CD14-positive monocyte (primary cell): ENCODE measurements around the gene INPP5A. TPM values are rescaled to one million over a fixed set of nuclear protein-coding genes. Genes with fewer than 3 reads are reported as not detected.
A peak's percentile ranks its signal among the peaks of the same experiment; 100 is the strongest.

Source experiments
- DNase-seq, 3 donors: peaks; one replicate each; pipeline ENCODE4 v3.0.0-alpha.2; 2011 to 2022
- H2AFZ ChIP-seq: 2 replicates; pipeline ENCODE4 v1.6.0; 2012; ENCODE audit warnings: mild to moderate bottlenecking, low read depth, low read length, inconsistent platforms; ENCODE audit not compliant: insufficient read depth, poor library complexity, severe bottlenecking
- H3K27ac ChIP-seq, 2 donors: 1 replicate in 1 of 2; 2 replicates in 1 of 2; pipeline ENCODE4 v1.5.1; 2012 to 2013; ENCODE audit warnings: low read length in 2 of 2, control low read depth in 1 of 2, inconsistent platforms in 1 of 2, low read depth in 1 of 2, mild to moderate bottlenecking in 1 of 2
- H3K27me3 ChIP-seq, 2 donors: one replicate each; pipeline versions ENCODE4 v1.6.0 to v1.6.1; 2011 to 2013; ENCODE audit warnings: low read length in 2 of 2; ENCODE audit not compliant: control insufficient read depth in 2 of 2, insufficient read depth in 2 of 2
- H3K36me3 ChIP-seq, 2 donors: replicated peaks in 1 of 2; 1 replicate in 1 of 2; 2 replicates in 1 of 2; pipeline versions ENCODE4 v1.5.1 to v1.6.1; 2012 to 2013; ENCODE audit warnings: low read length in 2 of 2, control low read depth in 1 of 2, inconsistent platforms in 1 of 2, mild to moderate bottlenecking in 1 of 2; ENCODE audit not compliant: insufficient read depth in 2 of 2, control insufficient read depth in 1 of 2
- H3K4me1 ChIP-seq, 2 donors: 1 replicate in 1 of 2; 2 replicates in 1 of 2; pipeline versions ENCODE4 v1.5.1 to v1.6.1; 2012 to 2013; ENCODE audit warnings: low read length in 2 of 2, control low read depth in 1 of 2, inconsistent platforms in 1 of 2, mild to moderate bottlenecking in 1 of 2, moderate library complexity in 1 of 2; ENCODE audit not compliant: insufficient read depth in 2 of 2, control insufficient read depth in 1 of 2
- H3K4me2 ChIP-seq: replicated peaks from 2 replicates; pipeline ENCODE3; 2012; ENCODE audit warnings: low read length, moderate library complexity, mild to moderate bottlenecking; ENCODE audit not compliant: poor library complexity, severe bottlenecking; ENCODE audit errors: extremely low read depth
- H3K4me3 ChIP-seq, 3 experiments: fragments of 200-600 bp in 1 of 3; sonication (generic) in 1 of 3; replicated peaks in 1 of 3; 1 replicate in 2 of 3; 2 replicates in 1 of 3; pipeline ENCODE4 v1.5.1; 2011 to 2013; ENCODE audit warnings: low read length in 3 of 3, mild to moderate bottlenecking in 3 of 3, control low read depth in 2 of 3, low read depth in 2 of 3, inconsistent platforms in 1 of 3, moderate library complexity in 1 of 3
- H3K79me2 ChIP-seq: 2 replicates; pipeline ENCODE4 v1.6.0; 2012; ENCODE audit warnings: mild to moderate bottlenecking, control low read depth, inconsistent platforms, low read length, moderate library complexity; ENCODE audit not compliant: insufficient read depth
- H3K9ac ChIP-seq: 2 replicates; pipeline ENCODE4 v1.6.0; 2017; ENCODE audit warnings: low read length, mild to moderate bottlenecking; ENCODE audit not compliant: insufficient read depth, poor library complexity, severe bottlenecking
- H3K9me3 ChIP-seq, 2 donors: replicated peaks in 1 of 2; 1 replicate in 1 of 2; 2 replicates in 1 of 2; pipeline versions ENCODE4 v1.5.1 to v1.6.1; 2012 to 2013; ENCODE audit warnings: low read length in 2 of 2, control low read depth in 1 of 2; ENCODE audit not compliant: control insufficient read depth in 1 of 2, insufficient read depth in 1 of 2
- H4K20me1 ChIP-seq: 2 replicates; pipeline ENCODE4 v1.6.0; 2012; ENCODE audit warnings: mild to moderate bottlenecking, low read length, control low read depth, moderate library complexity; ENCODE audit not compliant: insufficient read depth
- H3K27ac Mint-ChIP-seq, 7 donors: one replicate each; pipeline ENCODE4 v1.8.0; 2020; ENCODE audit warnings: mild to moderate bottlenecking in 7 of 7, mixed read lengths in 7 of 7, moderate library complexity in 6 of 7, inconsistent platforms in 2 of 7
- H3K27me3 Mint-ChIP-seq, 3 donors: one replicate each; pipeline ENCODE4 v1.8.0; 2021 to 2022; ENCODE audit warnings: low read depth in 3 of 3, mild to moderate bottlenecking in 3 of 3, mixed read lengths in 3 of 3, moderate library complexity in 3 of 3, inconsistent platforms in 1 of 3
- H3K36me3 Mint-ChIP-seq, 2 donors: one replicate each; pipeline ENCODE4 v1.8.0; 2020; ENCODE audit warnings: mixed read lengths in 2 of 2, inconsistent platforms in 1 of 2, mild to moderate bottlenecking in 1 of 2
- H3K4me1 Mint-ChIP-seq: one replicate; pipeline ENCODE4 v1.8.0; 2020; ENCODE audit warnings: mild to moderate bottlenecking, mixed read lengths
- H3K4me3 Mint-ChIP-seq, 2 donors: one replicate each; pipeline ENCODE4 v1.8.0; 2020; ENCODE audit warnings: mild to moderate bottlenecking in 2 of 2, mixed read lengths in 2 of 2, moderate library complexity in 1 of 2
- H3K9me3 Mint-ChIP-seq, 7 donors: one replicate each; pipeline ENCODE4 v1.8.0; 2020 to 2022; ENCODE audit warnings: mixed read lengths in 7 of 7, mild to moderate bottlenecking in 6 of 7, moderate library complexity in 6 of 7, inconsistent platforms in 2 of 7
- WGBS: methylation state at CpG from one replicate; pipeline ENCODE4 v1.1.5; 2013; ENCODE audit warnings: missing lambda C conversion rate; ENCODE audit not compliant: insufficient coverage; 5-methylcytosine and 5-hydroxymethylcytosine counted together
- intact Hi-C, 2 donors: fragments of 100-400 bp; cut with micrococcal nuclease; formaldehyde crosslinking; loops; one replicate each; pipeline versions ENCODE4 v1.15.0 to v1.15.1; 2023
- polyA plus RNA-seq, 3 donors: library from polyadenylated mRNA; depleted of rRNA in 1 of 3; unstranded in 2 of 3; stranded (reverse) in 1 of 3; fragments of 300-500 nt in 2 of 3; fragments of >200 nt in 1 of 3; fragmentation: Illumina TruSeq in 2 of 3; gene quantifications; 1 replicate in 2 of 3; 2 replicates in 1 of 3; pipeline ENCODE4 v1.2.3, GENCODE V29; 2012 to 2021
- TF ChIP-seq, protein P1 (sequence below): fragments of 200-600 bp; IDR thresholded peaks from one replicate; pipeline ENCODE4 v1.8.0; 2022; ENCODE audit warnings: antibody characterized with exemption, mild to moderate bottlenecking

INPP5A gene
- polyA plus RNA-seq, 3 donors: 0.87 to 17.2 (median 2.9) TPM

DNA sequence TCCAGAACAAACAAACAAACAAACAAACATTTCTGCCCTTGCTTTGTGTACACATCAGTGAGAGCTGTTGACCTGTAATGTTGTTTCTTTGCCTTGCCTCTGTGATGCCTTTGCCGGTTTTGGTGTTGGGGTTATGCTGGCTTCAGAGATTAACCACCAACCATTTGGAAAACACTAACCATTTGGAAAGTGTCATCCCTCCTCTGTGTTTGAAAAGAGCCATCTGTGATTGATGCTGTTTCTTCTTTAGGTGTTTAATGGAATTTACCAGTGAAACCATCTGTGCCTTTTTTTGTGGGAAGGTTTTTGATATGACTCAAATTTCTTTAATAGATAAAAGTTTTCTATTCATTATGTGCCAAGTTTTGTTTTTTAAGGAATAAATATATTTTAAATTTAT, 46.5 kb downstream of the INPP5A start:
- DNase-seq: no peak
- peaks cover 22% of the 10 kb centered on the region for H4K20me1 ChIP-seq
- no peak overlapping the region for H3K27ac ChIP-seq
- peaks cover 0 to 13% (median 8%) of the 10 kb centered on the region in 3 donors for H3K27me3 Mint-ChIP-seq
- H3K36me3 ChIP-seq: no peaks in the 10 kb centered on the region
- peaks cover 0 to 12% (median 0%) of the 10 kb centered on the region in 7 donors for H3K9me3 Mint-ChIP-seq
- intact Hi-C loops: loop anchor here in 1 of 2 donors (5.0 kb wide), 1 partner anchor 127 kb away; no protein-coding TSS in a partner anchor
- H3K4me1 Mint-ChIP-seq: peaks cover 66% of the 10 kb centered on the region
- TF ChIP-seq, protein P1, sequence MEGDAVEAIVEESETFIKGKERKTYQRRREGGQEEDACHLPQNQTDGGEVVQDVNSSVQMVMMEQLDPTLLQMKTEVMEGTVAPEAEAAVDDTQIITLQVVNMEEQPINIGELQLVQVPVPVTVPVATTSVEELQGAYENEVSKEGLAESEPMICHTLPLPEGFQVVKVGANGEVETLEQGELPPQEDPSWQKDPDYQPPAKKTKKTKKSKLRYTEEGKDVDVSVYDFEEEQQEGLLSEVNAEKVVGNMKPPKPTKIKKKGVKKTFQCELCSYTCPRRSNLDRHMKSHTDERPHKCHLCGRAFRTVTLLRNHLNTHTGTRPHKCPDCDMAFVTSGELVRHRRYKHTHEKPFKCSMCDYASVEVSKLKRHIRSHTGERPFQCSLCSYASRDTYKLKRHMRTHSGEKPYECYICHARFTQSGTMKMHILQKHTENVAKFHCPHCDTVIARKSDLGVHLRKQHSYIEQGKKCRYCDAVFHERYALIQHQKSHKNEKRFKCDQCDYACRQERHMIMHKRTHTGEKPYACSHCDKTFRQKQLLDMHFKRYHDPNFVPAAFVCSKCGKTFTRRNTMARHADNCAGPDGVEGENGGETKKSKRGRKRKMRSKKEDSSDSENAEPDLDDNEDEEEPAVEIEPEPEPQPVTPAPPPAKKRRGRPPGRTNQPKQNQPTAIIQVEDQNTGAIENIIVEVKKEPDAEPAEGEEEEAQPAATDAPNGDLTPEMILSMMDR: no peak
- peaks cover 84% of the 10 kb centered on the region for H3K79me2 ChIP-seq
- peaks cover 33 to 42% of the 10 kb centered on the region in 2 donors for H3K36me3 Mint-ChIP-seq
- no peak overlapping the region for H2AFZ ChIP-seq
- no peaks in the 10 kb centered on the region for H3K9me3 ChIP-seq
- H3K27ac Mint-ChIP-seq: peak overlapping the region in 2 of 7 donors; percentile 37 to 54
- H3K27me3 ChIP-seq: no peaks in the 10 kb centered on the region
- WGBS: no CpG with 5 or more reads among the region's 1 CpG
- H3K4me2 ChIP-seq: no peak overlapping the region
- no peak overlapping the region for H3K4me3 ChIP-seq
- no peak overlapping the region for H3K4me3 Mint-ChIP-seq
- H3K4me1 ChIP-seq: peaks cover 40 to 52% of the 10 kb centered on the region in 2 donors
- no peak overlapping the region for H3K9ac ChIP-seq

DNA sequence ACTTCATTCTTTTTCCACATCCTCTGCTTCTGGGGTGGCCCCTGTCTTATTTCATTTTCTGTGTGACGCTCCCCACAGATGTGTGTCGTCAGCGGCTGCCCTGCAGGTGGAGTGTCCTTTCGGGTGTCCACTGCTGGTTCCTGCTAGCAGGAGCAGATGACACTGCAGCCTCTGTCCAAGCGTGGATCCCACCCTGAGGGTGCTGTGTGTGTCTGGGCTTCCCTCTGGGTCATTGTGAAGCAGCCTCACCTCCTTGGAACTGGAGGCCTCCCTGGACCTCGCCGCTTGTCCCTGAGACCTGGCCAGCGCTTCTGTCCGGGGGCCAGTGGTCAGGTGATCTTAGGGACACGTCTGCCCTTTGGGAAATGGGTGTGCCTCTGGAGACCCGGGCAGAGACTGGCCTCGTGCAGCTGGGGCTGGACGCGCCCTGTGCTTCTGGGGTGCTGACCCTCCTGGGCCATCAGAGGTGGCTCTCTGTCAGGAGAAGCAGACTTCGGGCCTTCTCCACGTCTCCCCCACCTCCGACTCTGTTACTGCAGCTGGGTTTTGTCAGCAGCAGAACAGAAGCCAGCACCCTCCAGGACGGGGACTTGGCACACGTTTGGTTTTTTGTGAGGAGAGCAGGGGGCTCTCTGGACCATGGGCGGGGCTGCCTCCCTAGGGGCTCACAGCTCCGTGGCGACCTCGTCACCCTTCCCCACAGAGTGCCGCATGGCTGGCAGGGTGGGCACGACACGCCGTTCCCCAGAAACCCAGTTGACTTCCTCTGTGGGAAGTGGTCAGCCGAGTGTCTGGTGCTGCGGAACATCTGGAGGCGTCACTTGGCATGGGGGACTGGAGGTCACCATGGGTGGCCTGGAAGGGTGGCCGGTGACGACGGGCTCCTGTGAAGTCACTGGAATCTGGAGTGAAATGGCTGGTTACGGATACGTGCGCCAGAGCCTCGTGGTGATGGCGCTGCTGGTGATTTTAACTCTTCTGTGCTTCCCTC, 48.4 kb downstream of the INPP5A start:
- peak; percentile 66 to 82 (median 69) for DNase-seq
- Mint-ChIP-seq H3K27me3 (peaks cover 0 to 24% (median 7%) of the 10 kb centered on the region in 3 donors), H3K36me3 (peaks cover 42 to 48% of the 10 kb centered on the region in 2 donors), H3K4me1 (peaks cover 69% of the 10 kb centered on the region), H3K9me3 (peaks cover 0 to 12% (median under 1%) of the 10 kb centered on the region in 7 donors), H3K27ac (peak overlapping the region; percentile 87 to 99 (median 99)), H3K4me3 (peak overlapping the region; percentile 62 to 81)
- intact Hi-C loops: loop anchor here in 1 of 2 donors (5.0 kb wide), 2 partner anchors 49 to 51 kb away; partner anchors contain the start of gene INPP5A
- H3K4me3 ChIP-seq: peak overlapping the region in 1 of 3 experiments; percentile 49
- peaks cover 86% of the 10 kb centered on the region for H3K79me2 ChIP-seq
- no peaks in the 10 kb centered on the region for H3K36me3 ChIP-seq
- peak overlapping the region; percentile 69 for H3K4me2 ChIP-seq
- H4K20me1 ChIP-seq: peaks cover 8% of the 10 kb centered on the region
- peaks cover 56% of the 10 kb centered on the region in 2 donors for H3K4me1 ChIP-seq
- no peaks in the 10 kb centered on the region for H3K27me3 ChIP-seq
- peak overlapping the region; percentile 29 for H3K9ac ChIP-seq
- no peaks in the 10 kb centered on the region for H3K9me3 ChIP-seq
- H3K27ac ChIP-seq: peak overlapping the region in 1 of 2 donors; percentile 95
- WGBS: 58% methylated on average over 19 of the region's 38 CpGs
- TF ChIP-seq, protein P1: no peak
- H2AFZ ChIP-seq: no peak overlapping the region
